Adipose tissue (tissue), 3 donors: ENCODE data around the gene MYH9. TPM values are rescaled to one million over a fixed set of nuclear protein-coding genes. Genes with fewer than 3 reads are reported as not detected.
"Not testable (repeated sequence)": the region's sequence is repeated elsewhere in the genome, so short reads cannot be mapped to it uniquely, and the experiment has no call there.

Source experiments
- H3K27ac ChIP-seq: one replicate; pipeline ENCODE4 v1.5.1; 2013; ENCODE audit warnings: low read depth, low read length
- WGBS, 3 donors: extraction: QIAGEN DNeasy Blood & Tissue Kit; methylation state at CpG; one replicate each; pipeline ENCODE4 v1.1.7; 2013; 5-methylcytosine and 5-hydroxymethylcytosine counted together
- polyA plus RNA-seq, 3 donors: library from polyadenylated mRNA; stranded (reverse); fragments of 200-250 nt; gene quantifications; one replicate each; pipeline ENCODE4 v1.2.3, GENCODE V29; 2013
- donor health status: healthy with polysubstance abuse.
- donor health status: Bipolar disorder and iron deficiency.
- donor health status: healthy.

Gene MYH9
- polyA plus RNA-seq, 3 donors: 159 to 240 (median 161) TPM

GRCh38 chr22:36294293-36294620 lies 93.5 kb downstream of the MYH9 start:
- H3K27ac ChIP-seq: no peak overlapping the region
- WGBS, 3 donors: 92 to 95% (median 93%) methylated on average over 7 of the region's 7 CpGs

- 92 to 94% (median 92%) methylated on average over 26 of the region's 26 CpGs for WGBS, 3 donors
- no peak overlapping the region for H3K27ac ChIP-seq
Measured at GRCh38 chr22:36293606-36294292, 94.0 kb downstream of the MYH9 start.

GRCh38 chr22:36292823-36293530 lies 94.8 kb downstream of the MYH9 start:
- H3K27ac ChIP-seq: no peak overlapping the region
- 83 to 94% (median 93%) methylated on average over 17 of the region's 17 CpGs for WGBS, 3 donors

- no peak overlapping the region for H3K27ac ChIP-seq
- WGBS, 3 donors: 91 to 95% (median 94%) methylated on average over 29 of the region's 29 CpGs
Measured at GRCh38 chr22:36291831-36292740, 95.7 kb downstream of the MYH9 start.

GRCh38 chr22:36290391-36291075 lies 97.2 kb downstream of the MYH9 start:
- 90 to 96% (median 92%) methylated on average over 13 to 22 of the region's 40 CpGs for WGBS, 3 donors

GRCh38 chr22:36289948-36290371 lies 97.8 kb downstream of the MYH9 start:
- not testable (repeated sequence) for H3K27ac ChIP-seq
- WGBS, 3 donors: 83 to 95% (median 88%) methylated on average over 11 of the region's 11 CpGs

More at GRCh38 chr22:36290391-36291075, 97.2 kb downstream of the MYH9 start:
- H3K27ac ChIP-seq: not testable (repeated sequence)

- WGBS, 3 donors: 84 to 89% (median 86%) methylated on average over 7 of the region's 7 CpGs
- no peak overlapping the region for H3K27ac ChIP-seq
Measured at GRCh38 chr22:36289406-36289870, 98.3 kb downstream of the MYH9 start.

GRCh38 chr22:36288571-36289405 lies 99.0 kb downstream of the MYH9 start:
- H3K27ac ChIP-seq: no peak overlapping the region

GRCh38 chr22:36287881-36288515 lies 99.8 kb downstream of the MYH9 start:
- H3K27ac ChIP-seq: no peak overlapping the region
- 85 to 94% (median 88%) methylated on average over 20 of the region's 20 CpGs for WGBS, 3 donors

More at GRCh38 chr22:36288571-36289405, 99.0 kb downstream of the MYH9 start:
- WGBS, 3 donors: 92 to 95% (median 93%) methylated on average over 33 of the region's 33 CpGs

- H3K27ac ChIP-seq: no peak overlapping the region
- 55 to 64% (median 60%) methylated on average over 27 to 28 of the region's 28 CpGs for WGBS, 3 donors
Measured at GRCh38 chr22:36286096-36286957, 101.4 kb downstream of the MYH9 start.

GRCh38 chr22:36285545-36285944 lies 102.2 kb downstream of the MYH9 start:
- 69 to 90% (median 90%) methylated on average over 21 of the region's 21 CpGs for WGBS, 3 donors

GRCh38 chr22:36285017-36285416 lies 102.8 kb downstream of the MYH9 start:
- no peak overlapping the region for H3K27ac ChIP-seq
- WGBS, 3 donors: 43 to 81% (median 75%) methylated on average over 11 to 12 of the region's 12 CpGs

More at GRCh38 chr22:36285545-36285944, 102.2 kb downstream of the MYH9 start:
- no peak overlapping the region for H3K27ac ChIP-seq

- no peak overlapping the region for H3K27ac ChIP-seq
- 94 to 96% (median 96%) methylated on average over 24 of the region's 24 CpGs for WGBS, 3 donors
Measured at GRCh38 chr22:36284171-36284571, 103.6 kb downstream of the MYH9 start.

GRCh38 chr22:36282328-36282831 lies 105.4 kb downstream of the MYH9 start:
- H3K27ac ChIP-seq: no peak overlapping the region

GRCh38 chr22:36281781-36282327 lies 105.9 kb downstream of the MYH9 start:
- 67 to 87% (median 77%) methylated on average over 14 of the region's 14 CpGs for WGBS, 3 donors
- no peak overlapping the region for H3K27ac ChIP-seq

More at GRCh38 chr22:36282328-36282831, 105.4 kb downstream of the MYH9 start:
- WGBS, 3 donors: 86 to 87% (median 87%) methylated on average over 24 of the region's 24 CpGs
